ENCODE data around the gene MOGAT1. TPM values are rescaled to one million over a fixed set of nuclear protein-coding genes. Genes with fewer than 3 reads are reported as not detected.
A peak's percentile ranks its signal among the peaks of the same experiment; 100 is the strongest.

MOGAT1 gene
- total and polyA plus RNA-seq, 2 experiments from 2014 or later = not detected

DNA sequence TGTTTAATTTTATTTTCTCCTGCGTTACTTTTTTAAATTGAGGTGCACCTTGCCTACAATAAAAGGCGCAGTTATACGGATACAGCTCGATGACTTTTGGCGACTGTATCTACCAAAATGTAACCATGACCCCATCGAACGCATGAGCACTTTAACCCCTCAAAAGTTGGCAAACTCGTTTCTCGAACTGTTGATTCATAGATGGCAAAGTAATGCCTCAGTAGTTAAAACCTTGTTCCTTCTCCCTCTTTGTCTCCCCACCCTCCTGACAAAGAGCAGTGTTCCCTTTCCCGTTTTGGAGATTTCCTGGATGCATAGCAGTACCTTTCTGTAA lies 577 bp downstream of the MOGAT1 start:
- no peak for DNase-seq (ENCODE audit: low read depth in 1 of 2, low spot score in 1 of 2)
- Histone ChIP-seq H3K4me1 (ENCODE audit: low read depth) (no peaks in the 10 kb centered on the region), H3K36me3 (no peaks in the 10 kb centered on the region), H3K27me3 (peaks cover 47% of the 10 kb centered on the region), H3K27ac (no peak overlapping the region), H3K9me3 (ENCODE audit: low read depth) (no peaks in the 10 kb centered on the region), H3K4me3 (peak overlapping the region; percentile 32)
- TF ChIP-seq, protein P1, sequence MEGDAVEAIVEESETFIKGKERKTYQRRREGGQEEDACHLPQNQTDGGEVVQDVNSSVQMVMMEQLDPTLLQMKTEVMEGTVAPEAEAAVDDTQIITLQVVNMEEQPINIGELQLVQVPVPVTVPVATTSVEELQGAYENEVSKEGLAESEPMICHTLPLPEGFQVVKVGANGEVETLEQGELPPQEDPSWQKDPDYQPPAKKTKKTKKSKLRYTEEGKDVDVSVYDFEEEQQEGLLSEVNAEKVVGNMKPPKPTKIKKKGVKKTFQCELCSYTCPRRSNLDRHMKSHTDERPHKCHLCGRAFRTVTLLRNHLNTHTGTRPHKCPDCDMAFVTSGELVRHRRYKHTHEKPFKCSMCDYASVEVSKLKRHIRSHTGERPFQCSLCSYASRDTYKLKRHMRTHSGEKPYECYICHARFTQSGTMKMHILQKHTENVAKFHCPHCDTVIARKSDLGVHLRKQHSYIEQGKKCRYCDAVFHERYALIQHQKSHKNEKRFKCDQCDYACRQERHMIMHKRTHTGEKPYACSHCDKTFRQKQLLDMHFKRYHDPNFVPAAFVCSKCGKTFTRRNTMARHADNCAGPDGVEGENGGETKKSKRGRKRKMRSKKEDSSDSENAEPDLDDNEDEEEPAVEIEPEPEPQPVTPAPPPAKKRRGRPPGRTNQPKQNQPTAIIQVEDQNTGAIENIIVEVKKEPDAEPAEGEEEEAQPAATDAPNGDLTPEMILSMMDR (IDR thresholded peaks at IDR 0.05; ENCODE audit: low read depth, low read length) = no peak

DNA sequence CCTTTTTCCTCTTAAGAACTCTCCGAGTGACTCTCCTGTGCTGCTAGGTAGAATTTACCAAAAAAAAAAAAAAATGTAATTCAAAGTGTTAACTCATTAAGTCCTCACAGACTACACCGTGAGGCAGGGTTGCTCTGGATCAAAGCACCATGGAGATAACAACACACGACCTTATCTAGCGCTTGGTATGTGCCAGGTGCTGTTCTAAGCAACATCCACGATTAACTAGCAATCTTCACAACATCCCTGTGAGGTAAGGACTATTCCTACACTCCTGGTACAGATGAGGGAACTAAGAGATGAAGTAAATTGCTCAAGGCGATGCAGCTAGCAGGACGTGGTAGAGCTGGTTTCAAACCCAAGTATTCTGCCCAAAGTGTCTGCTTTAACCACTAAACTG lies 1.8 kb downstream of the MOGAT1 start:
- Histone ChIP-seq H3K36me3 (no peaks in the 10 kb centered on the region), H3K9me3 (ENCODE audit: low read depth) (no peaks in the 10 kb centered on the region), H3K4me3 (no peak overlapping the region), H3K4me1 (ENCODE audit: low read depth) (no peaks in the 10 kb centered on the region), H3K27ac (no peak overlapping the region), H3K27me3 (peaks cover 47% of the 10 kb centered on the region)
- TF ChIP-seq, protein P1 (IDR thresholded peaks at IDR 0.05; ENCODE audit: low read depth, low read length) = no peak
- DNase-seq (ENCODE audit: low read depth in 1 of 2, low spot score in 1 of 2) = no peak

DNA sequence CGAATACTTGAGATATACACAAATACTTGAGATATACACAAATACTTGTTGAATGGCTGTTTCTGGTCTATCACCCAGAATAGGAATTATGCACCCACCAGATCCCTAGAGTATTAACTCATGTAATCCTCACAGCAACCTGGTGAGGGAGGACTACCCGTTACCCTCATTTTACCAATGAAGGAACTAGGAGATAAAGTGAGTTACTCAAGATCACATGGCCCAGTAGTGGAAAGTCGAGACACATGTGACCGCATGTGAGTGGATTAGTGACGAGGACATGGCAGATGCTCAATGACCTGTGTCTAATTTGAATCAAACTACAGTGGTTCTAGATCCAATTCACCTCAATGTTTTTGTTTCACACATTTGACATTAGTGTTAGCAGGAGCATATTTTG lies 2.4 kb downstream of the MOGAT1 start:
- DNase-seq (ENCODE audit: low read depth in 1 of 2, low spot score in 1 of 2) = no peak
- peaks cover 41% of the 10 kb centered on the region for H3K27me3 ChIP-seq
- TF ChIP-seq, protein P1 (IDR thresholded peaks at IDR 0.05; ENCODE audit: low read depth, low read length) = no peak

DNA sequence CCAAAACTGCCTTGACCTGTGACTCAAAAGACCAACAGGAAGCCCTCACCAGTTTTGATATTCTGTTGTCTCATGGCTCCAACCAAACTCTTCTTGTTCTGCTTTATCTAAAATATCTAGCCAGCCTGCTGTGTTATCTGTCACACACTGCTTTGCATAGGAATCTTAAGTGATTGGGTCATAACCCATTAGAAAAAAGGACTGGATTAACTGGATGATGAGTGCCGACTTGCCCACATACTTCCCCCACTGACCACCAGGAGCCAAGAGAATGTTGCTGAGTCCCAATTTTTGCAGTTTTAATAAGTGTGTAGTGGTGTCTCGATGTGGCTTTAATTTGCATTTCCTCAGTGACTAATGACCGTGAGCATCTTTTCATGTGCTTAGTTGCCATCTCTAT lies 6.5 kb downstream of the MOGAT1 start:
- peaks cover 22% of the 10 kb centered on the region for H3K27me3 ChIP-seq
- no peak for DNase-seq (ENCODE audit: low read depth in 1 of 2, low spot score in 1 of 2)
- no peaks in the 10 kb centered on the region for H3K9me3 ChIP-seq (ENCODE audit: low read depth)
- TF ChIP-seq, protein P1 (IDR thresholded peaks at IDR 0.05; ENCODE audit: low read depth, low read length) = no peak
- H3K4me1 ChIP-seq (ENCODE audit: low read depth) = no peaks in the 10 kb centered on the region
- H3K27ac ChIP-seq = no peak overlapping the region
- H3K36me3 ChIP-seq = no peaks in the 10 kb centered on the region
- H3K4me3 ChIP-seq = no peak overlapping the region

More for the DNA sequence above, 2.4 kb downstream of the MOGAT1 start:
- Histone ChIP-seq H3K27ac (no peak overlapping the region), H3K4me1 (ENCODE audit: low read depth) (no peaks in the 10 kb centered on the region), H3K4me3 (no peak overlapping the region), H3K9me3 (ENCODE audit: low read depth) (no peaks in the 10 kb centered on the region), H3K36me3 (no peaks in the 10 kb centered on the region)

DNA sequence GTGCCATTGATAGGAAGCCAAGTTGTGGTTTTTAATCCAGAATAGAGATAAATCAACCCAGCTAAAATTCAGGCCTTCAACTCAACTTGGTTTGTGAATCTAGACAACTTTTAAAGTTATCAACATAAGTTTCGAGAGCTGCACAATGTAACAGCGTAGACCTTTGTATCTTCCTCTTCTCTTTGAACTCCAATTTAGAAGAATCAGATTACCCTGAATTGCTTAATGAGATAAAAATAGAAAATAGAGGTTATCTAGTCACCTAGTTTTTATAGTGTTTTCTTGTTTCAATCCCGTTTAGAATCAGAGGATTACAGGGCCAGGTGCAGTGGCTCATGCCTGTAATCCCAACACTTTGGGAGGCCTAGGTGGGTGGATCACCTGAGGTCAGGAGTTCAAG lies 12.3 kb downstream of the MOGAT1 start:
- no peaks in the 10 kb centered on the region for H3K36me3 ChIP-seq
- TF ChIP-seq, protein P1 (IDR thresholded peaks at IDR 0.05; ENCODE audit: low read depth, low read length) = no peak

More for the DNA sequence above, 12.3 kb downstream of the MOGAT1 start:
- H3K4me1 ChIP-seq (ENCODE audit: low read depth) = no peaks in the 10 kb centered on the region
- no peaks in the 10 kb centered on the region for H3K9me3 ChIP-seq (ENCODE audit: low read depth)
- H3K27me3 ChIP-seq = peaks cover 19% of the 10 kb centered on the region
- no peak for DNase-seq (ENCODE audit: low read depth in 1 of 2, low spot score in 1 of 2)
- no peak overlapping the region for H3K27ac ChIP-seq
- no peak overlapping the region for H3K4me3 ChIP-seq
